ENCODE measurements around the gene LEMD2. TPM values are rescaled to one million over a fixed set of nuclear protein-coding genes. Genes with fewer than 3 reads are reported as not detected.

The LEMD2 gene
- total RNA-seq, 1 donor, result 59.2 TPM

DNA sequence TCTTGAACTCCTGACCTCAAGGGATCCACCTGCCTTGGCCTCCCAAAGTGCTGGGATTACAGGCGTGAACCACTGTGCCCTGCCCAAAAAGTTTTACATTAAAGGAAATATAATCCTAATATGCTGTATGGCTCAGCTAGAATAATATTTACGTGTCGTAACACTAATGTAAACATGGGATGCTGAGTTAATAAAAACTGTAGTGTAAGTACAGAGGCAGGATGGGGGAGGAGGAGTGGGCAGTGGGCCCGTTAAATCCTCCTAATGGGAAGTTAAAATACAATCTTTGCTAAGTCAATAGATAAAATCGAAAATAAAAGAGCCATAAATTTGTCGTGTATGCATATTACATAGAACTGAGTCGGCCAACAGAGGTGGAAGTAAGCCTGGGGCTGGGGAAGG, 30.1 kb downstream of the LEMD2 start:
- H3K4me3 ChIP-seq (ENCODE audit: low read depth, low read length), result no peak overlapping the region
- DNase-seq (ENCODE audit: low read depth), result peak; percentile 83
- no peak for TF ChIP-seq CTCF (IDR thresholded peaks at IDR 0.05; ENCODE audit: insufficient read depth, low read depth, low read length)

- TF ChIP-seq CTCF (IDR thresholded peaks at IDR 0.05; ENCODE audit: insufficient read depth, low read depth, low read length), result no peak
- no peak overlapping the region for H3K4me3 ChIP-seq (ENCODE audit: low read depth, low read length)
- DNase-seq (ENCODE audit: low read depth), result no peak
Measured at GRCh38 chr6:33757906-33758305, 31.0 kb downstream of the LEMD2 start.

DNA sequence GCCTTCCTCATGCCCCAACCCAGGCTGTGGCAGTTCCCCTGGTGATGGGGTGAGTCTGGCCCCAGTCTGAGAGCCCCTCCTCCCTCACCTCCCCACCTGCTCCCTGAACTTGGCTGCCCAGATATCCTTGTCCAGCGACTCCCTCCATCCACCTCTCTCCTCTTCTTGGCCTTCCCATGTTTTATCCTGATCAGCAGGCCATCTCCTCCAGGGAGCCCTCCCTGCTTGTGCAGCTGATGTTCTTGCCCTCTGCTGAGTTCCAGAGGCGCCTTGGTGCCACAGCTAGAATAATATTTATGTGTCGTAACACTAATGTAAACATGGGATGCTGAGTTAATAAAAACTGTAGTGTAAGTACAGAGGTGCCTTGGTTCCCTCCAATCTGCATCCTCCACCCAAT, 31.8 kb downstream of the LEMD2 start:
- peak; percentile 49 for DNase-seq (ENCODE audit: low read depth)
- H3K4me3 ChIP-seq (ENCODE audit: low read depth, low read length), result no peak overlapping the region
- TF ChIP-seq CTCF (IDR thresholded peaks at IDR 0.05; ENCODE audit: insufficient read depth, low read depth, low read length), result no peak

- DNase-seq (ENCODE audit: low read depth), result no peak
- no peak overlapping the region for H3K4me3 ChIP-seq (ENCODE audit: low read depth, low read length)
- no peak for TF ChIP-seq CTCF (IDR thresholded peaks at IDR 0.05; ENCODE audit: insufficient read depth, low read depth, low read length)
Measured at GRCh38 chr6:33756211-33756954, 32.5 kb downstream of the LEMD2 start.

GRCh38 chr6:33755070-33755869, 33.7 kb downstream of the LEMD2 start:
- H3K4me3 ChIP-seq (ENCODE audit: low read depth, low read length), result no peak overlapping the region
- TF ChIP-seq CTCF (IDR thresholded peaks at IDR 0.05; ENCODE audit: insufficient read depth, low read depth, low read length), result no peak
- DNase-seq (ENCODE audit: low read depth), result no peak

GRCh38 chr6:33754222-33754621, 34.7 kb downstream of the LEMD2 start:
- TF ChIP-seq CTCF (IDR thresholded peaks at IDR 0.05; ENCODE audit: insufficient read depth, low read depth, low read length), result no peak
- DNase-seq (ENCODE audit: low read depth), result no peak
- H3K4me3 ChIP-seq (ENCODE audit: low read depth, low read length), result no peak overlapping the region
